AG04450 (cell line): ENCODE data around the gene TEKTIP1. TPM values are rescaled to one million over a fixed set of nuclear protein-coding genes. Genes with fewer than 3 reads are reported as not detected.

Experiments used
- CTCF ChIA-PET: fragments of 300-600, 350-600 bp; formaldehyde crosslinking; extraction: SDS; loops from one replicate; lab custom pipeline; 2022; ENCODE audit warnings: antibody characterized with exemption, inconsistent platforms; lab: Charles Lee
- POLR2A ChIA-PET: fragments of 350-600 bp; formaldehyde crosslinking; extraction: SDS; loops from one replicate; lab custom pipeline; 2021; ENCODE audit warnings: antibody characterized with exemption, inconsistent platforms; lab: Yijun Ruan, JAX
- DNase-seq: peaks from one replicate; pipeline ENCODE4 v3.0.0-alpha.2; 2011; ENCODE audit warnings: low read depth, low spot score
- H3K27ac ChIP-seq: one replicate; pipeline ENCODE4 v1.5.1; 2012; ENCODE audit warnings: low read depth, low read length, control low read depth
- H3K27me3 ChIP-seq: one replicate; pipeline ENCODE4 v1.6.0; 2012; ENCODE audit warnings: low read length; ENCODE audit not compliant: control insufficient read depth, insufficient read depth
- H3K4me3 ChIP-seq: 2 replicates; pipeline ENCODE4 v1.5.1; 2011; ENCODE audit warnings: mild to moderate bottlenecking, low read depth, low read length, control low read depth
- H3K9me3 ChIP-seq: 2 replicates; pipeline ENCODE4 v1.5.1; 2012; ENCODE audit warnings: low read length; ENCODE audit not compliant: control insufficient read depth, insufficient read depth
- polyA plus RNA-seq: library from polyadenylated mRNA; depleted of rRNA; stranded (reverse); fragments of >200 nt; gene quantifications from 2 replicates; pipeline ENCODE4 v1.2.3, GENCODE V29; 2011
- TF ChIP-seq, protein P1 (sequence below): IDR thresholded peaks from 2 replicates; pipeline ENCODE4 v1.5.1; 2011; ENCODE audit warnings: low read depth, low read length, control low read depth, inconsistent platforms

Gene TEKTIP1
- polyA plus RNA-seq, 1 experiment = not detected

DNA sequence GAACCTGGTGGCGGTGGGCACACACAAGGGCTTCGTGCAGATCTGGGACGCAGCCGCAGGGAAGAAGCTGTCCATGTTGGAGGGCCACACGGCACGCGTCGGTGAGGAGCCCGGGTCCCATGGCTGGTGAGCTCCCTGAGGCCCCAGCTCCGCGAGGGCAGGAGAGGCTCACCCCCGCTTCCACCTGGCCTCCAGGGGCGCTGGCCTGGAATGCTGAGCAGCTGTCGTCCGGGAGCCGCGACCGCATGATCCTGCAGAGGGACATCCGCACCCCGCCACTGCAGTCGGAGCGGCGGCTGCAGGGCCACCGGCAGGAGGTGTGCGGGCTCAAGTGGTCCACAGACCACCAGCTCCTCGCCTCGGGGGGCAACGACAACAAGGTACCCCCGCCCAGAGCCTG, 7.3 kb upstream of the TEKTIP1 start:
- TF ChIP-seq, protein P1, sequence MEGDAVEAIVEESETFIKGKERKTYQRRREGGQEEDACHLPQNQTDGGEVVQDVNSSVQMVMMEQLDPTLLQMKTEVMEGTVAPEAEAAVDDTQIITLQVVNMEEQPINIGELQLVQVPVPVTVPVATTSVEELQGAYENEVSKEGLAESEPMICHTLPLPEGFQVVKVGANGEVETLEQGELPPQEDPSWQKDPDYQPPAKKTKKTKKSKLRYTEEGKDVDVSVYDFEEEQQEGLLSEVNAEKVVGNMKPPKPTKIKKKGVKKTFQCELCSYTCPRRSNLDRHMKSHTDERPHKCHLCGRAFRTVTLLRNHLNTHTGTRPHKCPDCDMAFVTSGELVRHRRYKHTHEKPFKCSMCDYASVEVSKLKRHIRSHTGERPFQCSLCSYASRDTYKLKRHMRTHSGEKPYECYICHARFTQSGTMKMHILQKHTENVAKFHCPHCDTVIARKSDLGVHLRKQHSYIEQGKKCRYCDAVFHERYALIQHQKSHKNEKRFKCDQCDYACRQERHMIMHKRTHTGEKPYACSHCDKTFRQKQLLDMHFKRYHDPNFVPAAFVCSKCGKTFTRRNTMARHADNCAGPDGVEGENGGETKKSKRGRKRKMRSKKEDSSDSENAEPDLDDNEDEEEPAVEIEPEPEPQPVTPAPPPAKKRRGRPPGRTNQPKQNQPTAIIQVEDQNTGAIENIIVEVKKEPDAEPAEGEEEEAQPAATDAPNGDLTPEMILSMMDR = no peak
- CTCF ChIA-PET = no interaction called here
- no peak for DNase-seq
- H3K4me3 ChIP-seq = no peak overlapping the region
- POLR2A ChIA-PET = no interaction called here
- H3K9me3 ChIP-seq = no peaks in the 10 kb centered on the region; the same call in 1 of the 2 replicates
- no peaks in the 10 kb centered on the region for H3K27me3 ChIP-seq
- no peak overlapping the region for H3K27ac ChIP-seq

GRCh38 chr19:3532154-3532786, 6.7 kb upstream of the TEKTIP1 start:
- H3K27me3 ChIP-seq = no peaks in the 10 kb centered on the region
- CTCF ChIA-PET = no interaction called here
- H3K9me3 ChIP-seq = no peaks in the 10 kb centered on the region; the same call in 1 of the 2 replicates
- H3K4me3 ChIP-seq = no peak overlapping the region
- TF ChIP-seq, protein P1 = no peak
- POLR2A ChIA-PET = no interaction called here
- no peak for DNase-seq
- H3K27ac ChIP-seq = no peak overlapping the region

- no peaks in the 10 kb centered on the region for H3K9me3 ChIP-seq
- POLR2A ChIA-PET = no interaction called here
- CTCF ChIA-PET = no interaction called here
- H3K27ac ChIP-seq = no peak overlapping the region
- DNase-seq = no peak
- TF ChIP-seq, protein P1 = no peak
- H3K4me3 ChIP-seq = no peak overlapping the region
- H3K27me3 ChIP-seq = no peaks in the 10 kb centered on the region
Measured at GRCh38 chr19:3533033-3533432, 5.9 kb upstream of the TEKTIP1 start.

- H3K27ac ChIP-seq = no peak overlapping the region
- ChIA-PET CTCF (interaction anchor here (1.2 kb wide), 1 partner anchor 11 kb away, joined by 4 read pairs; no protein-coding TSS in a partner anchor), POLR2A (no interaction called here)
- no peak overlapping the region for H3K4me3 ChIP-seq
- TF ChIP-seq, protein P1 = no peak
- DNase-seq = no peak
- H3K27me3 ChIP-seq = no peaks in the 10 kb centered on the region
- H3K9me3 ChIP-seq = no peaks in the 10 kb centered on the region
Measured at GRCh38 chr19:3533563-3534216, 5.3 kb upstream of the TEKTIP1 start.
